BJ (cell line): ENCODE results near the gene SETD1B. TPM values are rescaled to one million over a fixed set of nuclear protein-coding genes. Genes with fewer than 3 reads are reported as not detected.

Experiments
- CTCF ChIA-PET: fragments of 350-600 bp; formaldehyde crosslinking; extraction: SDS; loops from one replicate; lab custom pipeline; 2021; ENCODE audit warnings: antibody characterized with exemption, inconsistent platforms; lab: Yijun Ruan, JAX
- POLR2A ChIA-PET: fragments of 300-600 bp; sonication (Branson Sonifier 250); formaldehyde crosslinking; extraction: SDS; loops from one replicate; lab custom pipeline; 2021; ENCODE audit warnings: antibody characterized with exemption; lab: Charles Lee
- DNase-seq: peaks from one replicate; pipeline ENCODE4 v3.0.0-alpha.2; 2011; ENCODE audit warnings: low read depth
- H3K27me3 ChIP-seq: 2 replicates; pipeline ENCODE4 v1.6.0; 2011; ENCODE audit warnings: low read length; ENCODE audit not compliant: control insufficient read depth, insufficient read depth
- H3K36me3 ChIP-seq: 2 replicates; pipeline ENCODE4 v1.5.1; 2011; ENCODE audit warnings: low read length; ENCODE audit not compliant: control insufficient read depth, insufficient read depth
- H3K4me3 ChIP-seq: 2 replicates; pipeline ENCODE4 v1.5.1; 2011; ENCODE audit warnings: low read depth, mild to moderate bottlenecking, control low read depth, low read length
- CTCF ChIP-seq: IDR thresholded peaks from 2 replicates; pipeline ENCODE4 v1.5.1; 2011; ENCODE audit warnings: low read depth, mild to moderate bottlenecking, control low read depth, inconsistent platforms, low read length, moderate library complexity; ENCODE audit not compliant: insufficient read depth
- polyA plus RNA-seq: library from polyadenylated mRNA; depleted of rRNA; stranded (reverse); fragments of >200 nt; gene quantifications from 2 replicates; pipeline ENCODE4 v1.2.3, GENCODE V29; 2011

SETD1B gene
- polyA plus RNA-seq, 1 experiment, result 0.85 TPM

GRCh38 chr12:121774968-121775474 is 28.8 kb upstream of the SETD1B start:
- DNase-seq, result no peak
- Histone ChIP-seq H3K27me3 (no peaks in the 10 kb centered on the region), H3K36me3 (peaks cover 6% of the 10 kb centered on the region), H3K4me3 (no peak overlapping the region)
- CTCF ChIA-PET, result interaction anchor here (0.8 to 17.3 kb wide), 10 partner anchors 11 to 113 kb away, joined by 3 to 322 read pairs (median 6); partner anchors contain the start of genes PSMD9, RHOF and TMEM120B
- no peak for TF ChIP-seq CTCF
- POLR2A ChIA-PET, result no interaction called here

- ChIA-PET POLR2A (no interaction called here), CTCF (interaction anchor here (0.8 to 17.3 kb wide), 8 partner anchors 11 to 86 kb away, joined by 3 to 322 read pairs (median 13); partner anchors contain the start of genes RHOF and TMEM120B)
- DNase-seq, result no peak
- Histone ChIP-seq H3K36me3 (peaks cover 7% of the 10 kb centered on the region), H3K27me3 (no peaks in the 10 kb centered on the region), H3K4me3 (no peak overlapping the region)
- TF ChIP-seq CTCF, result no peak
These were observed 28.3 kb upstream of the SETD1B start for GRCh38 chr12:121775501-121775900.

- Histone ChIP-seq H3K4me3 (no peak overlapping the region), H3K36me3 (peaks cover 7% of the 10 kb centered on the region), H3K27me3 (no peaks in the 10 kb centered on the region)
- DNase-seq, result no peak
- ChIA-PET CTCF (interaction anchor here (0.6 to 17.3 kb wide), 12 partner anchors 9 to 79 kb away, joined by 3 to 322 read pairs (median 4); partner anchors contain the start of genes RHOF and TMEM120B), POLR2A (no interaction called here)
- TF ChIP-seq CTCF, result peak; percentile 95
These were observed 27.4 kb upstream of the SETD1B start for GRCh38 chr12:121776190-121777098.

- no peak overlapping the region for H3K4me3 ChIP-seq
- peaks cover 7% of the 10 kb centered on the region for H3K36me3 ChIP-seq
- DNase-seq, result no peak
- CTCF ChIA-PET, result interaction anchor here (1.0 to 17.3 kb wide), 4 partner anchors 12 to 114 kb away, joined by 3 to 322 read pairs (median 74); partner anchors contain the start of gene RHOF
- POLR2A ChIA-PET, result no interaction called here
- no peaks in the 10 kb centered on the region for H3K27me3 ChIP-seq
- TF ChIP-seq CTCF, result no peak
These were observed 25.0 kb upstream of the SETD1B start for GRCh38 chr12:121778567-121779421.
